Measurements from ENCODE around the gene TYROBP. TPM values are rescaled to one million over a fixed set of nuclear protein-coding genes. Genes with fewer than 3 reads are reported as not detected.

The TYROBP gene
- total and polyA plus RNA-seq, 3 experiments from 2014 or later = 6.4 to 96.2 (median 6.8) TPM

- POLR2A ChIA-PET = no interaction called here
- H3K4me1 ChIP-seq (ENCODE audit: insufficient read depth, low read length) = peaks cover 18% of the 10 kb centered on the region
- H3K27ac ChIP-seq (ENCODE audit: low read depth, low read length) = no peak within 1 kb of the TSS
- Mint-ChIP-seq H3K4me1 (peaks cover 12 to 23% (median 14%) of the 10 kb centered on the region in 3 donors), H3K4me3 (peak within 1 kb of the TSS; percentile 55 to 74 (median 65)), H3K9me3 (no peaks in the 10 kb centered on the region), H3K36me3 (no peaks in the 10 kb centered on the region), H3K27ac (peak within 1 kb of the TSS in 1 of 8 donors; percentile 28), H3K27me3 (peaks cover 32 to 61% of the 10 kb centered on the region in 2 donors)
- CTCF ChIA-PET = interaction anchor here (1.5 kb wide), 1 partner anchor 14 kb away, joined by 3 read pairs; no protein-coding TSS in a partner anchor
- H3K9me3 ChIP-seq (ENCODE audit: low read length) = no peaks in the 10 kb centered on the region
- peak; percentile 43 to 69 (median 54) for DNase-seq
- peak within 1 kb of the TSS; percentile 34 for H3K4me3 ChIP-seq (ENCODE audit: low read length)
- peaks cover 30% of the 10 kb centered on the region for H3K27me3 ChIP-seq (ENCODE audit: insufficient read depth, low read length, poor library complexity, severe bottlenecking)
- no peaks in the 10 kb centered on the region for H3K36me3 ChIP-seq (ENCODE audit: insufficient read depth, low read length)
These were observed 39.8 kb downstream of the TYROBP start, which contains the start of gene APLP1 for GRCh38 chr19:35868172-35868822. Gene APLP1 (plus strand): TSS chr19:35868574. CDS start chr19:35868637, 63 bp downstream.

- no peaks in the 10 kb centered on the region for H3K9me3 Mint-ChIP-seq
- ChIA-PET CTCF (interaction anchor here (0.6 kb wide), 1 partner anchor 171 kb away, joined by 3 read pairs; no protein-coding TSS in a partner anchor), POLR2A (no interaction called here)
- no peaks in the 10 kb centered on the region for H3K36me3 Mint-ChIP-seq
- H3K27me3 Mint-ChIP-seq = peaks cover 37 to 67% of the 10 kb centered on the region in 2 donors
- no peak overlapping the region for H3K4me3 ChIP-seq (ENCODE audit: low read length)
- H3K27ac Mint-ChIP-seq = no peak overlapping the region
- no peaks in the 10 kb centered on the region for H3K36me3 ChIP-seq (ENCODE audit: insufficient read depth, low read length)
- H3K9me3 ChIP-seq (ENCODE audit: low read length) = no peaks in the 10 kb centered on the region
- no peak for DNase-seq
- no peak overlapping the region for H3K4me3 Mint-ChIP-seq
- peaks cover 0 to 13% (median 2%) of the 10 kb centered on the region in 3 donors for H3K4me1 Mint-ChIP-seq
- H3K27me3 ChIP-seq (ENCODE audit: insufficient read depth, low read length, poor library complexity, severe bottlenecking) = peaks cover 5% of the 10 kb centered on the region
- no peak overlapping the region for H3K27ac ChIP-seq (ENCODE audit: low read depth, low read length)
- no peaks in the 10 kb centered on the region for H3K4me1 ChIP-seq (ENCODE audit: insufficient read depth, low read length)
These were observed 45.1 kb downstream of the TYROBP start for GRCh38 chr19:35863018-35863417.

GRCh38 chr19:35862528-35862927 lies 45.6 kb downstream of the TYROBP start:
- DNase-seq = no peak
- Mint-ChIP-seq H3K36me3 (no peaks in the 10 kb centered on the region), H3K4me3 (no peak overlapping the region), H3K9me3 (no peaks in the 10 kb centered on the region), H3K4me1 (peaks cover 3 to 9% (median 4%) of the 10 kb centered on the region in 3 donors), H3K27ac (no peak overlapping the region), H3K27me3 (peaks cover 38 to 63% of the 10 kb centered on the region in 2 donors)
- H3K9me3 ChIP-seq (ENCODE audit: low read length) = no peaks in the 10 kb centered on the region
- no peak overlapping the region for H3K27ac ChIP-seq (ENCODE audit: low read depth, low read length)
- no peak overlapping the region for H3K4me3 ChIP-seq (ENCODE audit: low read length)
- H3K27me3 ChIP-seq (ENCODE audit: insufficient read depth, low read length, poor library complexity, severe bottlenecking) = peaks cover 5% of the 10 kb centered on the region
- H3K36me3 ChIP-seq (ENCODE audit: insufficient read depth, low read length) = no peaks in the 10 kb centered on the region
- POLR2A ChIA-PET = no interaction called here
- CTCF ChIA-PET = interaction anchor here (0.6 kb wide), 1 partner anchor 171 kb away, joined by 3 read pairs; no protein-coding TSS in a partner anchor
- H3K4me1 ChIP-seq (ENCODE audit: insufficient read depth, low read length) = no peaks in the 10 kb centered on the region

- Histone ChIP-seq H3K27me3 (ENCODE audit: insufficient read depth, low read length, poor library complexity, severe bottlenecking) (peaks cover 10% of the 10 kb centered on the region), H3K27ac (ENCODE audit: low read depth, low read length) (no peak overlapping the region), H3K4me3 (ENCODE audit: low read length) (no peak overlapping the region), H3K4me1 (ENCODE audit: insufficient read depth, low read length) (no peaks in the 10 kb centered on the region), H3K36me3 (ENCODE audit: insufficient read depth, low read length) (no peaks in the 10 kb centered on the region), H3K9me3 (ENCODE audit: low read length) (no peaks in the 10 kb centered on the region)
- no peak for DNase-seq
- no peaks in the 10 kb centered on the region for H3K36me3 Mint-ChIP-seq
- POLR2A ChIA-PET = no interaction called here
- peaks cover 8 to 16% (median 12%) of the 10 kb centered on the region in 3 donors for H3K4me1 Mint-ChIP-seq
- CTCF ChIA-PET = no interaction called here
- H3K9me3 Mint-ChIP-seq = no peaks in the 10 kb centered on the region
- no peak overlapping the region for H3K27ac Mint-ChIP-seq
- no peak overlapping the region for H3K4me3 Mint-ChIP-seq
- H3K27me3 Mint-ChIP-seq = peaks cover 39 to 62% of the 10 kb centered on the region in 2 donors
These were observed 46.4 kb downstream of the TYROBP start for GRCh38 chr19:35861640-35862160.

- Mint-ChIP-seq H3K27ac (no peak overlapping the region), H3K9me3 (no peaks in the 10 kb centered on the region), H3K36me3 (no peaks in the 10 kb centered on the region), H3K4me1 (peaks cover 8 to 16% (median 12%) of the 10 kb centered on the region in 3 donors), H3K4me3 (no peak overlapping the region), H3K27me3 (peaks cover 39 to 58% of the 10 kb centered on the region in 2 donors)
- CTCF ChIA-PET = interaction anchor here (1.9 kb wide), 1 partner anchor 80 kb away, joined by 4 read pairs; no protein-coding TSS in a partner anchor
- POLR2A ChIA-PET = no interaction called here
- Histone ChIP-seq H3K4me3 (ENCODE audit: low read length) (no peak overlapping the region), H3K4me1 (ENCODE audit: insufficient read depth, low read length) (no peaks in the 10 kb centered on the region), H3K36me3 (ENCODE audit: insufficient read depth, low read length) (no peaks in the 10 kb centered on the region), H3K27me3 (ENCODE audit: insufficient read depth, low read length, poor library complexity, severe bottlenecking) (peaks cover 10% of the 10 kb centered on the region), H3K9me3 (ENCODE audit: low read length) (no peaks in the 10 kb centered on the region), H3K27ac (ENCODE audit: low read depth, low read length) (no peak overlapping the region)
- DNase-seq = no peak
These were observed 47.1 kb downstream of the TYROBP start for GRCh38 chr19:35860818-35861639.

- Mint-ChIP-seq H3K4me3 (no peak overlapping the region), H3K27ac (no peak overlapping the region), H3K27me3 (peaks cover 43 to 56% of the 10 kb centered on the region in 2 donors), H3K9me3 (no peaks in the 10 kb centered on the region), H3K36me3 (no peaks in the 10 kb centered on the region), H3K4me1 (peaks cover 8 to 16% (median 12%) of the 10 kb centered on the region in 3 donors)
- Histone ChIP-seq H3K36me3 (ENCODE audit: insufficient read depth, low read length) (no peaks in the 10 kb centered on the region), H3K9me3 (ENCODE audit: low read length) (no peaks in the 10 kb centered on the region), H3K27ac (ENCODE audit: low read depth, low read length) (no peak overlapping the region), H3K27me3 (ENCODE audit: insufficient read depth, low read length, poor library complexity, severe bottlenecking) (peaks cover 10% of the 10 kb centered on the region), H3K4me3 (ENCODE audit: low read length) (no peak overlapping the region), H3K4me1 (ENCODE audit: insufficient read depth, low read length) (no peaks in the 10 kb centered on the region)
- ChIA-PET CTCF (interaction anchor here (1.9 kb wide), 1 partner anchor 80 kb away, joined by 4 read pairs; no protein-coding TSS in a partner anchor), POLR2A (no interaction called here)
- no peak for DNase-seq
These were observed 47.7 kb downstream of the TYROBP start for GRCh38 chr19:35860436-35860817.

GRCh38 chr19:35859414-35859813 lies 48.7 kb downstream of the TYROBP start:
- Histone ChIP-seq H3K27ac (ENCODE audit: low read depth, low read length) (no peak overlapping the region), H3K4me3 (ENCODE audit: low read length) (no peak overlapping the region), H3K9me3 (ENCODE audit: low read length) (no peaks in the 10 kb centered on the region), H3K36me3 (ENCODE audit: insufficient read depth, low read length) (no peaks in the 10 kb centered on the region), H3K4me1 (ENCODE audit: insufficient read depth, low read length) (no peaks in the 10 kb centered on the region), H3K27me3 (ENCODE audit: insufficient read depth, low read length, poor library complexity, severe bottlenecking) (peaks cover 19% of the 10 kb centered on the region)
- Mint-ChIP-seq H3K4me1 (peaks cover 8 to 16% (median 12%) of the 10 kb centered on the region in 3 donors), H3K4me3 (peak overlapping the region in 1 of 7 donors; percentile 76), H3K36me3 (no peaks in the 10 kb centered on the region), H3K9me3 (no peaks in the 10 kb centered on the region), H3K27me3 (peaks cover 50 to 59% of the 10 kb centered on the region in 2 donors), H3K27ac (no peak overlapping the region)
- POLR2A ChIA-PET = no interaction called here
- no peak for DNase-seq
- CTCF ChIA-PET = interaction anchor here (1.9 kb wide), 1 partner anchor 81 kb away, joined by 4 read pairs; no protein-coding TSS in a partner anchor
